GM21390 (cell line): ENCODE measurements around the gene MATN4.

Experiments
- ATAC-seq: cut with Tn5 transposase; IDR thresholded peaks from one replicate; pipeline ENCODE4 v1.9.1; 2021; ENCODE audit not compliant: unreplicated experiment

Gene MATN4

DNA sequence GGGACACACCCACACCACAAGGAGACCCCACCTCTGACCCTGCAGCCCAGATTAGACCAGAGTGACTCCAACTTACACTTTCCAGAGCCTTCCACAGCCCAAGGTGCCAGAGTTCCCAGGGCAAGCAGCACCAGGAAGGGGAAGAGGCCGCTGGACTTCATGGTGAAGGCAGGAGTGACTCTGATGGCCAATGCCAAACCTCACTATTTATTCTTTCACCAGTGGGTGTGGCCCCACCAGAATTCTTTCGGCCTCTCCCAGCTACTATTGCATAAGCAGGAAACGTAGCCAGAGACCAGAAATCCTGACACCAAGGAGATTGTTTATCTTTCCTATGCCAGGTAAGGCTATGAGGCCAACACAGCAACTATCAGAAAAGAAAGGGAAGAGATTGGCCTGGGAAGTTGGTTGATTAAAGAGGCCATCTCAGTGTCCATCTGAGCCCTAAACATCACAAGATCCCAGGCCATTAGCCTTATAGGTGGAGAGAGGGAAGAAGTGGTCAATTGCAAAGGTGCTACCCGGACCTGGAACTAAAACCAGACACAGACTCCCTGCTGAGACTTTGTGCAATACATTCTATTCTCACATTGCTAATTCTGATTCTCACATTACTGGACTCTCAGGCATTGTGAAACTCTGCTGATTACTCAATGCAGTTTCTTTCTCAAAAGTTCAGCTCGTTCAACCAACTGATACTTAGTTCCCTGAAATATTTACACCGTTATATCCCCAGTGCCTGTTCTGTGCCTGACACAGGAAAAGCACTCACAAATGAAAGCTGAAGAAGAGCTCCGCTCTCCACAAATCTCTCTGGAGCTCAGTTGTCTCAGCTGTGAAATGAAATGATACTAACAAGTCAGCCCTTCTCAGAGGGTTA, 53.5 kb downstream of the MATN4 start, which contains the start of gene SLPI:
Gene SLPI, minus strand, starts transcription at position 182 of the 880 bp plus-strand sequence. Its CDS starts 21 bp downstream, at position 161.
- ATAC-seq, result no peak

DNA sequence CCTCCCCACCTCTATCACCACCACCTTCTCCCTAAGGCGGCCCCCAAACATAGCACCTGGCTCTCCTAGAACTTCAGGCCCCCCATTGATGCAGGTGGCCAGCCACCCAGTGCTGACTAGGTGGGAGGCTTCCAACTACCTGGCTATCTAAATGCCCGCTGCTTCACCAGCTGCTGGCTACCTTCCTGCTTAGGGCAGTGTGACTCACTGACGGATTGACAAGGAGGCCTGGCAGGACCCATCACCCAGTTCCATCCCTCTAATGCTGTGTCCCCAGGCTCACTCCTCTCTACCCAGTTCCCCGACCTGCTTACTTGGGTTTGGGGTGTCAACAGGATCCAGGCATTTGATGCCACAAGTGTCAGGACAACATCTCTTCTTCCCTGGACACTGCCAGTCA, 54.8 kb downstream of the MATN4 start:
- no peak for ATAC-seq

DNA sequence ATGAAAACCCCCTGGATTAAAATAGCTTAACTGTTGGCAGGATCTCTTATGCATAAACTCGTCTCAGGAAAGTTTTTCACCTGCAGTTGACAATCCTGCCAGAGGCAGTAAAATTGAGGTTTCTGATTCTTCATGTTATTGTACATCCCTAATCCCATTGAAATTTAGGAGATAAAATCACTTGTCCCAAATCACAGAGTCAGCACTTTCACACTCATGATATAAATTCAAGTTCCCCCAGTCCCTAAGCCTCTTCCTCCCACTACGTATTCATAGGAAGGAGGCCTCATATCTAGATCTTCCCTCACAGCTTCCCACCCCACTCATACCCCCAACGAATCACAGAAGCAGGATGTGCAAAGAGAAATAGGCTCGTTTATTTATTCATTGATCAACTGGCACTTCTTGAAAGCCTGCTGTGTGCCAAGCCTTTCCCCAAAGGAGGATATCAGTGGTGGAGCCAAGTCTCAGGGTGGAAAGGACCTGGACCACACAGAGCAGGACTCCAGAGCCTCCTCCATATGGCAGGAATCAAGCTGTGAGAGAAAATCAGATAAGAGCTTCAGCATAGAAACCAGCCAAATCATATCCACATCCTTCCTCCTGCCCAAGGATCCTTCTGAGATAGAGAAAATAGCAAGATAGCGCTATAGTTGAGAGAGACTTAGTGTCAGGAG, 56.1 kb downstream of the MATN4 start:
- ATAC-seq, result no peak

DNA sequence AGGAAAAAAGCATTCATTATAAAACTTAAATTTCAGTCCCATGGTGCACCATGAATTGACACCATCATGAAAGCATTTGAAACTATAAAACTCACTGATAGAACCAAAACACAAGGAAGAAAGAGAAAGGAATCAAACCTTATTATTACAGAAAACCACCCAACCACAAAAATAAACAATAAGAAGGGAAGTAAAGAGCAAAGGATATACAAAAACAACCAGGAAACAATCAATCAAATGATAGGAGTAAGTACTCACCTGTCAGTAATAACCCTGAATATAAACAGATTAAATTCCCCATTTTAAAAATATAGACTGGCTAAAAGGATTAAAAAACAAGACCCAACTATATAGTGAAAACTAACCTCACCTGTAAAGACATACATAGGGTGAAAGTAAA, 59.5 kb downstream of the MATN4 start:
- no peak for ATAC-seq

DNA sequence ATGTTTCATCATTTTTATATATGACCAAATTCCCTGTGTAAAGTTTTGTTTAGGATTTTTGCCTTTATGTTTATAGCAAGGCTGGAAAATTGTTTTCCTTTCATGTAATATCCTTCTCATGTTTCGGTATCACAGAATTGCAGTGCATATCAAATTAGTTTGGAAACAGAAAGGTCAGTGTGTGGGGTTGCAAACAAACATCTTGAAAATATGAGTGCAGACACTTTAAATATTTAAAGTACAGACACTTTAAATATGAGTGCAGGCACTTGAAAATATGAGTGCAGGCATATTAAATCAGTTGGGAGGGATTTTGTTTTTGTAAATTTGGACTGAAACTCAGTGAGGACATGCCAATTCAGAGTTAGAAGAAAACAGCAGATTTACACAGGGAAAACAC, 60.2 kb downstream of the MATN4 start:
- no peak for ATAC-seq

- no peak for ATAC-seq
Measured at GRCh38 chr20:45246109-45246508, 62.0 kb downstream of the MATN4 start.
